Panc1 (cell line): Measurements from ENCODE around the gene SUSD4. TPM values are rescaled to one million over a fixed set of nuclear protein-coding genes. Genes with fewer than 3 reads are reported as not detected.

Experiments
- ATAC-seq: fragments of 200-7000 bp; cut with Tn5 transposase; 2 replicates; pipeline ENCODE4 v1.9.1; 2020; ENCODE audit warnings: mild to moderate bottlenecking, moderate library complexity
- BruUV-seq: library from RNA; stranded (reverse); fragments of 400-500 nt; replicated peaks from 2 replicates; lab custom pipeline; 2021; lab: Mats Ljungman, UMichigan
- CTCF ChIA-PET: fragments of 300-600 bp; sonication (Branson Sonifier 250); formaldehyde crosslinking; loops from one replicate; lab custom pipeline; 2022; ENCODE audit warnings: antibody characterized with exemption; lab: Charles Lee
- POLR2A ChIA-PET: fragments of 300-600 bp; sonication (Branson Sonifier 250); formaldehyde crosslinking; loops from one replicate; lab custom pipeline; 2022; ENCODE audit warnings: antibody characterized with exemption; lab: Charles Lee
- DNase-seq: peaks from one replicate; pipeline ENCODE4 v3.0.0-alpha.2; 2010; ENCODE audit warnings: low read depth, low spot score
- H3K27ac ChIP-seq: 2 replicates; pipeline ENCODE4 v1.5.1; 2011; ENCODE audit warnings: mild to moderate bottlenecking, low read length, inconsistent platforms
- H3K27me3 ChIP-seq: fragments of 200-500 bp; sonication (Bioruptor generic); 2 replicates; pipeline ENCODE4 v1.6.0; 2014; ENCODE audit warnings: low read length, inconsistent platforms; ENCODE audit not compliant: control insufficient read depth, insufficient read depth
- H3K36me3 ChIP-seq: fragments of 200-500 bp; sonication (Bioruptor generic); 2 replicates; pipeline ENCODE4 v1.5.1; 2014; ENCODE audit warnings: inconsistent platforms, mild to moderate bottlenecking, low read length, moderate library complexity; ENCODE audit not compliant: control insufficient read depth, insufficient read depth
- H3K4me1 ChIP-seq: 2 replicates; pipeline ENCODE4 v1.5.1; 2011; ENCODE audit warnings: inconsistent platforms, mild to moderate bottlenecking, low read length, moderate library complexity; ENCODE audit not compliant: control insufficient read depth, insufficient read depth
- H3K4me3 ChIP-seq, 2 experiments: 2 replicates each; pipeline ENCODE4 v1.5.1; 2011 to 2012; ENCODE audit warnings: low read depth in 2 of 2, low read length in 2 of 2, mild to moderate bottlenecking in 2 of 2, inconsistent platforms in 1 of 2, moderate library complexity in 1 of 2
- H3K9me3 ChIP-seq: fragments of 200-500 bp; sonication (Bioruptor generic); 2 replicates; pipeline ENCODE4 v1.5.1; 2014; ENCODE audit warnings: low read depth, mild to moderate bottlenecking, inconsistent platforms, low read length, moderate library complexity; ENCODE audit not compliant: control insufficient read depth, insufficient read depth
- POLR2AphosphoS5 ChIP-seq: IDR thresholded peaks from 2 replicates; pipeline ENCODE4 v1.6.1; 2012; ENCODE audit warnings: mild to moderate bottlenecking, low read depth, low read length, moderate library complexity
- SIN3A ChIP-seq: IDR thresholded peaks from 2 replicates; pipeline ENCODE4 v1.6.1; 2012; ENCODE audit warnings: low read depth, mild to moderate bottlenecking, low read length, moderate library complexity, borderline replicate concordance; ENCODE audit not compliant: insufficient read depth
- TCF7L2 ChIP-seq: IDR thresholded peaks from 2 replicates; pipeline ENCODE4 v1.6.1; 2011; ENCODE audit warnings: mild to moderate bottlenecking, low read depth, low read length, inconsistent platforms
- in situ Hi-C: cut with HindIII; loops from 2 replicates; pipeline ENCODE4 v1.10.0; 2016; ENCODE audit warnings: low sequenced_read_pairs, low pct_unique_long_range_greater_than_20kb
- intact Hi-C: fragments of 100-400 bp; cut with micrococcal nuclease; formaldehyde crosslinking; loops from one replicate; pipeline ENCODE4 v1.10.0; 2022; ENCODE audit not compliant: unreplicated experiment
- total RNA-seq: library from RNA; stranded (reverse); gene quantifications from one replicate; pipeline ENCODE4 v1.2.1, GENCODE V29; 2021; ENCODE audit not compliant: unreplicated experiment
- TF ChIP-seq, protein P1 (sequence below): fragments of 450-650 bp; IDR thresholded peaks from 2 replicates; pipeline ENCODE4 v1.5.1; 2017; ENCODE audit warnings: mild to moderate bottlenecking
- TF ChIP-seq, protein P2 (sequence below), 2 experiments: IDR thresholded peaks; 2 replicates each; pipeline ENCODE4 v1.6.1; 2011 to 2012; ENCODE audit warnings: low read depth in 2 of 2, control low read depth in 1 of 2, low read length in 1 of 2, mild to moderate bottlenecking in 1 of 2, moderate library complexity in 1 of 2; ENCODE audit not compliant: insufficient read depth in 1 of 2

SUSD4 gene
- total RNA-seq, 1 experiment from 2014 or later, result 0.28 TPM

DNA sequence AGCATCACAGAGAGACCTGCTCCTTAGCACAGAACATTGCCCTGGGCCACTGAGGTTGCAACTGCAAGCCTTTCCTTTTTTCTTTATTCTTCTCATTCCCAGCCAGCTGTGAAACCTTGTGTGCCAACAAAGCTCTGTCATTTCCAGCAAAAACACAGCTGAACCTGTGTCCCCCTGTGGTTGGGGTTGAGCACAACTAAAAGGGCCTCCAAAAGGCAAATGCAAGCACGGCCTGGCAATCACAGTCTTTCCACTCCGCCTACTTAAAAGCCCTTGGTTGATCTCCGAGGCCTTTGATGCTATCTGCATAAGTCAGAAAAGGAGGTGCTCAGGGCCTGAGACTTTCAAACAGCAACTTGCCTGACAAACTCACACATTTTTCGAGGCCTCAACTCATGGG lies 32.7 kb downstream of the SUSD4 start:
- DNase-seq (no peak), ATAC-seq (no peak)
- in situ Hi-C loops, result no loop called here
- ChIA-PET CTCF (no interaction called here), POLR2A (no interaction called here)
- Histone ChIP-seq H3K4me3 (no peak overlapping the region), H3K27ac (no peak overlapping the region), H3K36me3 (no peaks in the 10 kb centered on the region), H3K9me3 (no peaks in the 10 kb centered on the region), H3K27me3 (peaks cover 5% of the 10 kb centered on the region), H3K4me1 (no peaks in the 10 kb centered on the region)
- intact Hi-C loops, result no loop called here
- TF ChIP-seq SIN3A, result no peak
- TF ChIP-seq, protein P1, sequence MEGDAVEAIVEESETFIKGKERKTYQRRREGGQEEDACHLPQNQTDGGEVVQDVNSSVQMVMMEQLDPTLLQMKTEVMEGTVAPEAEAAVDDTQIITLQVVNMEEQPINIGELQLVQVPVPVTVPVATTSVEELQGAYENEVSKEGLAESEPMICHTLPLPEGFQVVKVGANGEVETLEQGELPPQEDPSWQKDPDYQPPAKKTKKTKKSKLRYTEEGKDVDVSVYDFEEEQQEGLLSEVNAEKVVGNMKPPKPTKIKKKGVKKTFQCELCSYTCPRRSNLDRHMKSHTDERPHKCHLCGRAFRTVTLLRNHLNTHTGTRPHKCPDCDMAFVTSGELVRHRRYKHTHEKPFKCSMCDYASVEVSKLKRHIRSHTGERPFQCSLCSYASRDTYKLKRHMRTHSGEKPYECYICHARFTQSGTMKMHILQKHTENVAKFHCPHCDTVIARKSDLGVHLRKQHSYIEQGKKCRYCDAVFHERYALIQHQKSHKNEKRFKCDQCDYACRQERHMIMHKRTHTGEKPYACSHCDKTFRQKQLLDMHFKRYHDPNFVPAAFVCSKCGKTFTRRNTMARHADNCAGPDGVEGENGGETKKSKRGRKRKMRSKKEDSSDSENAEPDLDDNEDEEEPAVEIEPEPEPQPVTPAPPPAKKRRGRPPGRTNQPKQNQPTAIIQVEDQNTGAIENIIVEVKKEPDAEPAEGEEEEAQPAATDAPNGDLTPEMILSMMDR, result no peak
- TF ChIP-seq, protein P2, sequence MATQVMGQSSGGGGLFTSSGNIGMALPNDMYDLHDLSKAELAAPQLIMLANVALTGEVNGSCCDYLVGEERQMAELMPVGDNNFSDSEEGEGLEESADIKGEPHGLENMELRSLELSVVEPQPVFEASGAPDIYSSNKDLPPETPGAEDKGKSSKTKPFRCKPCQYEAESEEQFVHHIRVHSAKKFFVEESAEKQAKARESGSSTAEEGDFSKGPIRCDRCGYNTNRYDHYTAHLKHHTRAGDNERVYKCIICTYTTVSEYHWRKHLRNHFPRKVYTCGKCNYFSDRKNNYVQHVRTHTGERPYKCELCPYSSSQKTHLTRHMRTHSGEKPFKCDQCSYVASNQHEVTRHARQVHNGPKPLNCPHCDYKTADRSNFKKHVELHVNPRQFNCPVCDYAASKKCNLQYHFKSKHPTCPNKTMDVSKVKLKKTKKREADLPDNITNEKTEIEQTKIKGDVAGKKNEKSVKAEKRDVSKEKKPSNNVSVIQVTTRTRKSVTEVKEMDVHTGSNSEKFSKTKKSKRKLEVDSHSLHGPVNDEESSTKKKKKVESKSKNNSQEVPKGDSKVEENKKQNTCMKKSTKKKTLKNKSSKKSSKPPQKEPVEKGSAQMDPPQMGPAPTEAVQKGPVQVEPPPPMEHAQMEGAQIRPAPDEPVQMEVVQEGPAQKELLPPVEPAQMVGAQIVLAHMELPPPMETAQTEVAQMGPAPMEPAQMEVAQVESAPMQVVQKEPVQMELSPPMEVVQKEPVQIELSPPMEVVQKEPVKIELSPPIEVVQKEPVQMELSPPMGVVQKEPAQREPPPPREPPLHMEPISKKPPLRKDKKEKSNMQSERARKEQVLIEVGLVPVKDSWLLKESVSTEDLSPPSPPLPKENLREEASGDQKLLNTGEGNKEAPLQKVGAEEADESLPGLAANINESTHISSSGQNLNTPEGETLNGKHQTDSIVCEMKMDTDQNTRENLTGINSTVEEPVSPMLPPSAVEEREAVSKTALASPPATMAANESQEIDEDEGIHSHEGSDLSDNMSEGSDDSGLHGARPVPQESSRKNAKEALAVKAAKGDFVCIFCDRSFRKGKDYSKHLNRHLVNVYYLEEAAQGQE (IDR thresholded peaks at IDR 0.05; ENCODE audit: insufficient read depth in 1 of 2, low read depth in 2 of 2, low read length in 1 of 2), result no peak
- TF ChIP-seq POLR2AphosphoS5, result no peak
- no peak for TF ChIP-seq TCF7L2
- no TSS peak for BruUV-seq

DNA sequence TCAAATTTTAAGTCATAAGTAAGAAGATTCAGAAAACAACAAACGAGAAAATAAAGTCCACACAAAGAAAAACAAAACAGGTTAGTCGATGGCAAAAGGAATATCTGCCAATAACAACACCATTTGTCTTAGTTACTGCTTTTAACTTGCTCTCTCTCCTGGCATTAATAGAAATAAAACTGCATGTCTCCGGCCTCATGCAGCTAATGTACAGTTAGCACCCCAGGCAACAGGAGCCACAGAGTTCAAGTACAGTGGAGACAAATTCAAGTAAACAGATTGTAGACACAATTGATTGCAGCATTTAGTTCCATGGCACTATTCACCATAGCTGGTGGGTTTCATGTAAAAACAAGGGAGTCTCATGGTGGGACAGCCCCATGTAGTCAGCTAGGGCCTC lies 33.5 kb downstream of the SUSD4 start:
- H3K4me3 ChIP-seq, result no peak overlapping the region
- no peaks in the 10 kb centered on the region for H3K36me3 ChIP-seq
- TF ChIP-seq POLR2AphosphoS5 (no peak), SIN3A (no peak)
- H3K27me3 ChIP-seq, result peaks cover 2% of the 10 kb centered on the region; the same call in 1 of the 2 replicates
- ChIA-PET CTCF (no interaction called here), POLR2A (no interaction called here)
- in situ Hi-C loops (no loop called here), intact Hi-C loops (no loop called here)
- no peaks in the 10 kb centered on the region for H3K9me3 ChIP-seq
- H3K4me1 ChIP-seq, result no peaks in the 10 kb centered on the region
- BruUV-seq, result no TSS peak
- no peak for ATAC-seq
- no peak overlapping the region for H3K27ac ChIP-seq
- no peak for DNase-seq

DNA sequence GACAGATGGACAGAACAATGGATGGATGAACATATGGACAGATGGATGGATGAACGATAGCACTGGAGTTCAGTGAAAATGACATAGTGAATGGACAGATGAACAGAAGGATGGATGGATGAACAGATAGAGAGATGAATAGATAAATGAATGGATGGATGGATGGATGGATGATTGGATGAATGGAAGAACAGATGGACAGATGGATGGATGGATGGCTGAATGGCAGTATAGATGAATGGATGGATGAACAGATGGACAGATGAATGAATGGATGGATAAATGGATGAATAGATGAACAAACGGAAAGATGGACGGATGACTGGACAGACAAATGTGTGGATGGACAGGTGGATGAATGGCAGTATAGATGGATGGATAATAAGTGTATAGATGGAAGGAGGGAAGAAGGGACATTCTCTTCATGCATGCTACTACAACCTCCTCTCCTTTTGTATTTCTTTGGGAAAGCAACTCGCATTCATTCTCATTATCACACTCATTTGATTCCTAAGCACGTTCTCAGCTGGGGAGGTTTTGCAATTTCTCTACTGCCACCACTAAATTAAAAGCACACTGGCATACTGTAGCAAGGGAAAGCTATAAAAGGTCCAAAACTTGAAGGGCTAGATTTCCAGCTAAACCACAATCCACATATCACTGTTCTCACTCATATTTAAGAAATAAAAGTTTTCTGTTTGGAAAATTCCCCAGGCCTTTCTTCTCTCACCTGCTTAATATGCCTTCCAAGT lies 34.1 kb downstream of the SUSD4 start:
- TF ChIP-seq TCF7L2 (no peak), SIN3A (no peak), POLR2AphosphoS5 (no peak)
- TF ChIP-seq, protein P1, result no peak
- TF ChIP-seq, protein P2 (IDR thresholded peaks at IDR 0.05; ENCODE audit: insufficient read depth in 1 of 2, low read depth in 2 of 2, low read length in 1 of 2), result no peak
- DNase-seq (no peak), ATAC-seq (no peak)
- ChIA-PET POLR2A (no interaction called here), CTCF (no interaction called here)
- Histone ChIP-seq H3K36me3 (no peaks in the 10 kb centered on the region), H3K9me3 (no peaks in the 10 kb centered on the region), H3K27ac (no peak overlapping the region), H3K4me1 (no peaks in the 10 kb centered on the region), H3K27me3 (peaks cover 6% of the 10 kb centered on the region; the same call in 1 of the 2 replicates), H3K4me3 (no peak overlapping the region)
- no TSS peak for BruUV-seq
- in situ Hi-C loops, result no loop called here
- intact Hi-C loops, result no loop called here
